Medulla oblongata (tissue), 1 donor: ENCODE measurements around the gene FAM229B.
"Not testable (repeated sequence)": the region's sequence is repeated elsewhere in the genome, so short reads cannot be mapped to it uniquely, and the experiment has no call there.

Source experiments
- DNase-seq: peaks from one replicate; pipeline ENCODE4 v3.0.0-alpha.2; 2015; ENCODE audit errors: extremely low spot score

The FAM229B gene

DNA sequence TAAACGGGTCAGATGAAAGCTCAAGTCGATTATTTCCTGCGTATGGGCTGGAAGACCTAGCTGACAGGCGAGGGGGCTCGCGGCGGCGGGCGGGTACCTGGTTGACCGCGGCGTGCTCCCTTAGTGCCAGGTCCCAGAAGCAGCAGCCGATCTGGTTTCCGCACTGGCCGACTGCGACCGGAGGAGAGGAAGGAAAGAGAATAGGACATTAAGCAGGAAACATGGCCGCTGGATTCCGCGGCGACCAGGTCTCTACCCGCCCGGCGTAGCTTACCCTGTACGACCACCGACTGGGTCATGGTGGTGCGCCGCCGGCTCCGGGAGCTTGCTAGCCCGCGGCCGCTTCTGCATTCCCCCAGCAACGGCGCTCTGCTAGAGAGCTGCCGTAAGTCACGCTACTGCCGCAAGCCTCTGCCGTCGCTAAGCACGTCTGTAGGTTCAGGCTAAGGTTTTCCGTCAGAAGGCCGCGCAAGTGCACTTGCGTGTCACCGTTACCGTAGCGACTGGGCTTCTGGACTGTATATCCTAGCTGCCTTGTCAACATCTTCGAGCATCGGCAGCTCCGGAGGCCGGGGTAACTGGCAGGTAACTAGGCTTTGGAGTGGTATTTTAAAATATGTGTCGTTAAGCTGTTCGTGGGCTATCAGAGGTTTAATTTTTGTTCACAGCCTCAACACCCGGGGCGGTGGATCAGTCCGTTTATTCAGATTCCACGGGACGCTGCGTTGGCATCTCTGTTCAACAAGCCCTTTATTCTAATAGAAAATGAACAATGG, at the start of gene FAM229B, which contains the start of gene TUBE1:
FAM229B (plus strand) TSS at position 456 of the 776 bp plus-strand sequence. CDS start 11,693 bp downstream, outside the sequence.
TUBE1 (minus strand) TSS at position 347 of the 776 bp plus-strand sequence; CDS start at position 299, 48 bp downstream.
- DNase-seq: peak; percentile 96

- DNase-seq: peak; percentile 81
Observed at GRCh38 chr6:112037783-112038216, 49.6 kb upstream of the FAM229B start.

DNA sequence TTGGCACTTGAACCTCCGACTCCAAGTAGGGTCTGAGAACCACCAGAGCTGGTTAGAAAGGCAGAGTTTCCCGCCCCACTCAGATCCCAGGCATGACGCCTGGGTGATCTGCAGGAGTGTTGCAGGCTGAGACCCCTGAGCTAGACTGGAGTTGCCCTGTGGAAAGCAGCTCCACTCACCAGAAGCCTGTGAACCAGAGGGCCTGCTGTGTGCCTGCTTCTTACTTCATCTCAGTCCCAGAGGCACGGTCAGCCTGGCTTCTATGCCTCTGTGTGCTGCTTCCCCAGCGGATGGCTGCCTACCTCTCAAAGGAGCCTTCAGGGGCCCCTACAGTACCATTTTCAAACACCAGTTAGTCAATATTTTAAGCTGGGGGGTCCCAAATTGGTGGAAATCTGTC, 49.1 kb upstream of the FAM229B start:
- DNase-seq: no peak

DNA sequence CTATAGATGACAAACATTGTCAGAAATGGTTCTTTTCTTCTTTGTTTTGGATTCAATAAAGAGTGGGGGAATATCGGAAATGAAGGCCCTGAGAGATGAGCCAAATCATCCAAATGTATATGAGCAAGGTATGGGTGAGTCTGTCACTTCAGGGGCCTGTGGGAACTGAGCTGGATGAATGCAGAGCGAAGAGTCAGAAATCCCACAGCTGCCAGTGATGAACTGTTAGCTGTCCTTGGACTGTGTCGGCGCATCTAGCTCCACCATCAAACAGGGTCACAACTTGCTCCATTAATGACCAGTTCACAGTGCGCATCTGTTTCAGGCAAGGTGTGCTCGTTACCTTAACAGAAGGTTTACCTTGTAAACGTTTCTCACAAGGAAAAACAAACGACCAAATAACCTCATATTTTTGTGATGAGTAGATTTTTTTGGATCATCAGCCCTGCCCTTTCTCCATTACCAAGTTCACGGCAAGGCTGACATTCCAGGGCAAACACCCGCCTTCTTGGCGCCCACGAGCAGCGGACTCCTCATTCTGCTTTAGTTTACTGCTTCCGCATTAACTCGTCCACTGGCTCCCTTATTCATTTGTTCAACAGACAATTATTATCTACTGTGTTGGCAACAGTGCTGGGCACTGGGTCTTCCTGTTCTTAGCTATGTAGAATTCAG, 48.5 kb upstream of the FAM229B start:
- DNase-seq: no peak

GRCh38 chr6:112039431-112039770, 48.0 kb upstream of the FAM229B start:
- DNase-seq: no peak

GRCh38 chr6:112040956-112041355, 46.4 kb upstream of the FAM229B start:
- DNase-seq: no peak

DNA sequence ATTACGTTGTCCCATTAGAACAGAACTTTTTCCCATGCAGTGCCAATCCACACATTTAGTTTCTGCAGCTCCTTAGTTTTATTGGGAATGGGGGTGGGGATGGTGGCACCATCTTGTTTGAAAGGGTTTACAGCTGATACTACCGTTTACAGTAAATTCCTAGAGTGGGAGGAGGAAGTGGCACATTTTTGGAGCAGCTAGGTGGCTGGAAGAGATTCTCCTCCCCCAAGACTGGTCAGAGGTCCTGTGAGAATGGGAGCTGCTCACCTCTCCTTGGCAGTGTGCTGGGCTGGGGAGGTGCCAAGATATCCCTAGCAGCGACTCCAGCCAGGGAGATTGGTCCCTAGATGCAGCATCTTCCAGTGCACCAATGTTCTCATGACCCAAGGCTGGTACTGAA, 45.9 kb upstream of the FAM229B start:
- no peak for DNase-seq

DNA sequence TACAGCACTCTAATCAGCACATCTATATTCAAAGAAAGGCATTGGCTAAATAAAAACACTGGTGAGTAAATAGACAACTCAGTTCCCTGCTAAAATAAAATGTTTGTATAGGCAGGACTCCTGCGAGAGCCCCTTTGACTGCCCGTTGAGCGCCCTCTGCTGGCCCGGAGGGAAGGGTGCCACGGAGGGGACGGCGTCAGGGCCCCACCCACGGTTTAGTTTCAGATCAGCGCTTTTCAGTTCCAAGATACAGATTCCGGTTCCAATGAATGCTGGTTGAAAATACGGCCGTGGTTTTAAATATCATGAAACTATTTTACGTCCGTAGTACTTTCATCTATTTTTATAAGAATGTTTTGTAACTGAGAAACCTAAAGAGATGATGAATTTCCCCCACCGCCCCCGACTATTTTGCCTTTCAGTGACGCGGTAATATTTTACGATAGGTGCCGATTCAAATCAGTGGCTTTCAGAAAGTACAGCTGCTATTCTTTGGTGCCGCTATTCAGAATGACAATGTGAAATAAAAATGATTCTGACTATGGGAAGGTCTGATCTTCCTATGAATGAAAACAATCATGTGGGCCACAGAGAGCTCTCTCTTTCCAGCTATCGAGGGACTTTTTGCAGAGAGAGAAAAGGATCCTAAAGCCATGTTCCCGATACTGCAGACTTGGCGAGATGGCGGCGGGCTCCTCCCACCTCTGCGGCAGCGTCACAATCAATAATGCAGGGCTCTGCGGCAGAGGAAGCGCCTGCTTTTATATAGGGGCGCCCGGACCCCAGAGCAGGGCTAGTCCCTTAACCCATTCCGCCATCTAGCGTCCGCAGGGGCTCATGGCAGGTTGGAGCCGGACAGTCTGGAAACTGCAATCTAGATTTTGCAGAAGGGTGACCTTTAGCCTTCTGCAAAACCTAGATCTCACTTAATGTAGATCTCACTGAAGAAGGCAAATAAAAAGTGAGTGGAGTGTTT, 44.1 kb upstream of the FAM229B start:
- peak; percentile 92 for DNase-seq

DNA sequence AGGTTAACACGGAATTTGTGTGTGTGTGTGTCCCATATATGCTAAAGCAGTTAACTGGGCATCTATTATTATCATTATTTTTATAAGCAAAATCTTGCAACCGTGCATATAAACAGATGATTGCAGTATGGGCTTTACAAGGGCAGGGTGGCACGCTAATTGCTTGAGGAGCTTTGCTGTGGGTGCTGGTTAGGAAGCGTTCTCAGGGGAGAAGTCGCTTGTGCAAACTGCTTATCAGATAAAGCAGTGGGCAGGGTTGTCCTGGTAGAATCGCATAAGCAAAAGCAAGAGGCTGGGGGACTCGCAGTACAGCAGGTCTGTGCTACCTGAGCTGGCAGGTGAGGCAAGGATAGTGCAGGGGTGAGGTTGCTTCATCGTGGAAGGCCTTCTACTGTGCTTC, 43.2 kb upstream of the FAM229B start:
- DNase-seq: no peak

DNA sequence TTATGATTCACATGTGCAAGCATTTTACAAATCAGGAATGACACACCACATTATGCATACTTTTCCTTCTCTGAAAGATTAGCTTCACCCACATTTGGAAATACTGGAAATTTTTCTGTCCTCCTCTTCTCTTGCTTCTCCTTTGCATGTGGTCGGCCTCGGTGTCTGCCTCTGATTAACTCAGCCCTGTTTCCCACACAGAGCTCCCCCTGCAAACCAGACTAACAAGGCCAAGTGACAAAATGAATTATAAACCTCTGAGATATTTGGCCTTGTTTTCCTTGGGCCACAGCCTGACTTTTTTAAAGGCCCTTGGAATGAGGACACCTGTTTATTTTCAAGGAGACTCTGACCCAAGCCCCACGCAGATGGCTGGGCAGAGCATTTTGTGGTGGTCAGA, 42.5 kb upstream of the FAM229B start:
- no peak for DNase-seq

DNA sequence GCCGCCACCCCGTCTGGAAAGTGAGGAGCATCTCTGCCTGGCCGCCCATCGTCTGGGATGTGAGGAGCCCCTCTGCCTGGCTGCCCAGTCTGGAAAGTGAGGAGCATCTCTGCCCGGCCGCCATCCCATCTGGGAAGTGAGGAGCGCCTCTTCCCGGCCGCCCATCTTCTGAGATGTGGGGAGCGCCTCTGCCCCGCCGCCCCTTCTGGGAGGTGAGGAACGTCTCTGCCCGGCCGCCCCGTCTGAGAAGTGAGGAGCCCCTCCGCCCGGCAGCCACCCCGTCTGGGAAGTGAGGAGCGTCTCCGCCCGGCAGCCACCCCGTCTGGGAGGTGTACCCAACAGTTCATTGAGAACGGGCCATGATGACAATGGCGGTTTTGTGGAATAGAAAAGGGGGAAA, 39.9 kb upstream of the FAM229B start:
- DNase-seq: not testable (repeated sequence)

DNA sequence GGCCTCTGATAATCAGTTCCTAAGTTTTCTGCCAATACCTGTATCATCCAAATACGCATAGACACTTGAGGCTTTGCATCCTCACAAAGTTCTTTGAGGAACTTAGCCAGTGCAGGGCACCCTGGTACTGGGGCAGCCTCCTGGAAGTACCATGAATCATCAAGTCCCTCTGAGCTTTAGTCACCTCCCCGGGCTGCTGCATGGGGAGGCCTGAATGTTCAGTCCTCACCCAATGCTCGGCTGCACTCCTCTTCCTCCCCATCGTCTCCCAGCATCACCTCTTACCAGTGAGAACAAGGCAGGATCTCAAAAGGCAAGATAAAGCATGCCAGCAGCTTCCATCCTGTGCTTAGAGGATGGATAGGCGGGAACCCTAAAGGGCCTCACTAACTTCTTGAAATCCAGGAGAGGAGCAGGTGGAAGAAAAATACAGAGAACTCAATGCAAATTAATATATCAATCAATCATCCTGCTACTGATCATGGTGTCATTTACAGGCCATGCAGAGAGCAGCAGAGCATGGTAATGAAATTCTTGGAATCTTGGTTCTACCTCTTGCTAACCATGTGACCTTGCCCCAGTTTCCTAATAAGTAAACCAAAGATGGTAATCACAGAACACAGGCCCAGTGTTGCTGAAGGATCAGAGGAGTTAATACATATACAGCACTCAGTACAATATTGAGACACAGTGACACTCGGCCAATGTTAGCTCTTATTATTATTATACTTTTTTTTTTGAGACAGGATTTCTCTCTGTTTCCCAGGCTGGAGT, 38.2 kb upstream of the FAM229B start:
- no peak for DNase-seq

DNA sequence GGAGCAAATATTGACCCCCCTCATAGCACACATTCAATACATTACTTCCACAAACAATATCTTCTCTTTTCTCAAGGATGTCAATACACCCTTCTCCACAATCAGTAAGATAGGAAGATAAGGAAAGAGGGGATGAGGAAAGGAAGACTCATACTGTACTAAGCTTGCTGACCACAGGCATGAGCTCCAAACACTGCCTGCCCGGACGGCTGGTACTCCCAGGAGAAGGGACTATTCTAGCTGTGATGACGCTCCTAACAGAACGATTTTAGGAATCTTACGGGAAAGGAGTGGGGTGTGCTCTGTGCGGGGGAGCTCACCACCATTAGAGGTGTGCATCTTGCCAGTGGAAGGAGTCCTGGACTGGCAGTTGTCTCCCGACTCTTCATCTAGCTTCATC, 37.4 kb upstream of the FAM229B start:
- DNase-seq: no peak

- DNase-seq: no peak
Observed at GRCh38 chr6:112050429-112050828, 37.0 kb upstream of the FAM229B start.

- not testable (repeated sequence) for DNase-seq
Observed at GRCh38 chr6:112051251-112051740, 36.1 kb upstream of the FAM229B start.

DNA sequence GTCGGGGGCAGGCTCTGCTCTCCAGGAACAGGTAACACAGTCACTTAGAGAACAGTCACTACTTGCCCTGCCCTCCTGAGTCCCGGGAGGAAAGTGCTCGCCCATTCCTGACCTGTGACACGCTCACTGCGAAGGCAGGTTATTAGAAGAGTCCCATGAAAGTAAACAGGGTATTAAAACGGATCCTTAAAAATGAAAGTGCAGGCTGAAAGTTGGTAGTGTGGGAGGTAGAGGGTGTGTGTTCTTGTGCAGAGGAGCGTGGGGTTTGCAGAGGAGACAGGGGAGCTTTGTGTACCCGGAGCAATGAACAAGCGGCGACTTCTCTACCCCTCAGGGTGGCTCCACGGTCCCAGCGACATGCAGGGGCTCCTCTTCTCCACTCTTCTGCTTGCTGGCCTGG, 33.4 kb upstream of the FAM229B start, which contains the start of gene CCN6:
CCN6 (plus strand) TSS at position 104 of the 400 bp plus-strand sequence; CDS start at position 358, 254 bp downstream.
- DNase-seq: no peak

GRCh38 chr6:112054555-112055190, 32.7 kb upstream of the FAM229B start:
- DNase-seq: no peak

GRCh38 chr6:112058243-112059032, 29.0 kb upstream of the FAM229B start:
- no peak for DNase-seq

DNA sequence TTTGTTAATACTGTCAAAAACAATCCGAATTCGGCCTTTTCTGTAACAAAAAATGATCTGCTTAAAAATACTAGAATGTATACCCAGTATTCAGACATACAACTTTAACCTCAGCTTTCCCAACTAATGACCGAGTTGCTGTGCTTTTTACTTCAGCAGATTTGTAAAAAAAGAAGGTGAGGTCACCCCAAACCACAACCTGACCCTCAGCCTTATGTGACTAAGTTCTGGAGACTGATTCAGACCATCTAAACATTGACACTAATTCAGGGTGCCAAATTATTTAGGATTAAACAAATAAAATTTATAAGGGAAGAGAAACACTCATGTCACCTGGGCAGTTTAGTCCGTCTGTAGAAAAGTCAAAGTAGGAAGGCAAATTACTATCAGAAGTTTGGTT, 25.8 kb upstream of the FAM229B start:
- no peak for DNase-seq

GRCh38 chr6:112062966-112063365, 24.4 kb upstream of the FAM229B start:
- no peak for DNase-seq
